Rectal smooth muscle tissue (tissue), 1 donor: ENCODE results near the gene SMIM38.

ENCODE experiments used
- H3K27ac ChIP-seq: one replicate; pipeline ENCODE4 v1.7.0; 2013; ENCODE audit warnings: low read depth, low read length, inconsistent platforms
- H3K27me3 ChIP-seq: one replicate; pipeline ENCODE4 v1.7.0; 2013; ENCODE audit warnings: low read length; ENCODE audit not compliant: control insufficient read depth, insufficient read depth
- H3K36me3 ChIP-seq: one replicate; pipeline ENCODE4 v1.7.0; 2013; ENCODE audit warnings: low read length; ENCODE audit not compliant: control insufficient read depth, insufficient read depth
- H3K4me1 ChIP-seq: one replicate; pipeline ENCODE4 v1.7.0; 2013; ENCODE audit warnings: low read length; ENCODE audit not compliant: control insufficient read depth, insufficient read depth
- H3K4me3 ChIP-seq: one replicate; pipeline ENCODE4 v1.7.0; 2013; ENCODE audit warnings: low read length
- H3K9ac ChIP-seq: one replicate; pipeline ENCODE4 v1.7.0; 2013; ENCODE audit warnings: low read length

The SMIM38 gene

DNA sequence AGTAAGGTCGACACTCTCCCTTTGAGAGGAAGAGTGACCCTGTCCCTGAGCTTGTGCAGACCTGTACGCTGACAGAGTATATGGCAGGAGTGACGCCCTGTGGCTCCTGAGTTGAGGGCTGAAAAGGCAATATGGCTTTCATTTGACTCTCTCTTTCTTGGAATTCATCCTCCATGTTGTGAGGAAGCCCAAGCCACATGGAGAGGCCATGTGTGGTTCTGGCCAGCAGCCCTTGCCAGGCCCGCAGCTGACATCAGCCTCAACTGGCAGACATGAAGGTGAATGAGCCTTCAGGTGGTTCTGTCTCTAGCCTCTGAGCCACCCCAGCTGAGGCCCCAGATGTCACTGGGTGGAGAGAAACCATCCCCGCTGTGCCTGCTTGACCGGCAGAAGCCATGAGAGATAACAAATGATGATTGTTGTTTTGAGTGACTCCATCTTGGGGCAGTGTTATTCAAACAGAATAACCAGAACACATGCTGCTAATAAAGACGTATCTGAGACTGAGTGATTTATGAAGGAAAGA, 31.9 kb downstream of the SMIM38 start:
- Histone ChIP-seq H3K4me3 (no peak overlapping the region), H3K27me3 (no peaks in the 10 kb centered on the region), H3K4me1 (no peaks in the 10 kb centered on the region), H3K36me3 (no peaks in the 10 kb centered on the region), H3K9ac (no peak overlapping the region), H3K27ac (no peak overlapping the region)

DNA sequence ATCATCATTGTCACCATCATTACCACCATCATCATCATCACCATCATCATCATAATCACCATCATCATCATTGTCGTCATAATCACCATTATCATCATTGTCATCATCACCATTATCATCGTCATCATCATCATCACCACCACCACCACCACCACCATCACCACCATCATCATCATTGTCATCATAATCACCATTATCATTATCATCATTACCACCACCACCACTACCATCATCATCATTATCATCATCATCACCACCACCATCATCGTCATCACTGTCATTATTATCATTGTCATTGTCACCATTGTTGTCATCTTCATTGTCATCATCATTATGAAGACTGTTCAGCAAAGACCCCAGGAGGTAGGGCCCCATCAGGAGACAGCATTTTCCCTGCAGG, 33.3 kb downstream of the SMIM38 start:
- Histone ChIP-seq H3K9ac (no peak overlapping the region), H3K27ac (no peak overlapping the region), H3K27me3 (no peaks in the 10 kb centered on the region), H3K36me3 (no peaks in the 10 kb centered on the region), H3K4me1 (no peaks in the 10 kb centered on the region), H3K4me3 (no peak overlapping the region)

DNA sequence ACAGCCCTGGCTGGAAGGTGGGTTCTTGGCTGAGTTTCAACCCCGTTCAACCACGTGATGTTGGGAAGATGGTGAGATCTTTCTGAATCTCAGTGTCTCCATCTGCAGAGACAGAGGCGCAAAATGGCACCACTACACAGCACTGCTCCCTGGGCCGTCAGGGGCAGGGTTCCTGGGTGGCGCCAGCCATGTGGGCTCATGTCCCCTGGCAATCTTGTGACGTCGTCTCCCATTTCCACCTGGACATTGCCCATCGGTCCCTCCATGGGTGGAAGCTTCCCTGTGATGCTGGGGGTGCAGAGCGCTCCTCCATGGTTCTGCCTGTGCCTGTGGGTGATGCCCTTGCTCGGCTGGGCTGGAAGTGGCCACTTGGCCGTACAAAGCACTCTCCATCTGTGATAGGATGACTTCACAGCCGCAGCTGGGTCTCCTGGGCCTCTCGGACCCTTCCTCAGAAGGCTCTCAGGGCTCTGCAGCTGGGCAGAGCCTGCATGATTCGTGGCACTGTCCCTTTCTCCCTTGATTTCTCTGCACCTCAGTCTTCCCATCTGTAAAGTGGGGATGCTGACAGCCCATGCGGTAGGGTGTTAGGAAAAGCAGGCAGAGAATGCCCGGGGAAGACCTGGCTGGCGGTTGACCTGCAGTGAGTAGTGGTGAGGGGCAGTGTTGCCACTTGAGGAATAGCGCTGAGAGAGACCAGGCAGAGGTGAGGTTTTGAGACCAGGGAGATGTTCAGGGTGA, 35.2 kb downstream of the SMIM38 start:
- Histone ChIP-seq H3K4me3 (no peak overlapping the region), H3K36me3 (no peaks in the 10 kb centered on the region), H3K27me3 (no peaks in the 10 kb centered on the region), H3K4me1 (no peaks in the 10 kb centered on the region), H3K9ac (no peak overlapping the region), H3K27ac (no peak overlapping the region)

DNA sequence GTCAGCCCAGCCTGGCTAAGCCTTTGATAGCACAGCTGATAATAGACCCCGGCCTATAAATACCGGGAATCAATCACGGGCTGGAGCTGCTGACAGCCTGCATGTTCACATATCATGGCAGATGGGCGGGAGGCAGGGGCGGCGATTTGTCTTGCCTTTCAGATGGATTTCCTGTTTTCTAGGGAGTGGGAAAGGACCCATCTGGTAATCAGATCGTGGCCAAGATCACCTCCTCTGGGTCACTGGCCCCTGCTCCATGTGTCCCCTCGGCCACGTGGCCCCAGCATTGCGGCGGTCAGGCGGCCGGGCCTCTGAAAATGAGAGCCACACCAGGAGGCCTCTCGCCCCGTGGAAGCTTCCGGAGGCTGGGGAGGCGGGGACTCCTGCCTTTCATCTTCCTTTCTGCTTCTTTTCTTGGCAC, 36.6 kb downstream of the SMIM38 start:
- H3K27ac ChIP-seq, result no peak overlapping the region

DNA sequence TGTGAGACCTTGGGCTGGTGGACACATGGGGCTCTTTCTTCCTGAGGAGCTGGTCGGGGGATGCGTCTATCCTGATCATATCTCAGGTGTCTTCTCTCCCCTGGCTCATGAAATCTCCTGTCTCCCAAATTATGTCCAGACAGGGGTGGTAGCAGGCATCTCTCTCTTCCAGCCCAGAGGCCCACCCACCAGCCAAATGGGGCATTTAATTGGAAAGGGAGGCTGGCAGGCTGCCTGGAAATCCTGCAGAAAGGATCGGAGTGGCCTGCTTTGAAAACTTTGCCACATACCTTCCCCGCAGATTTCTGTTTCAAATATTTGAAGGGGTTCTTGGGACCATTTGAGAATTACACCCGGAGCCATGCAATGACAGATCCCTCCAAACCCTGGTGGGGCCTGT, 37.4 kb downstream of the SMIM38 start:
- H3K4me1 ChIP-seq, result no peaks in the 10 kb centered on the region
- no peak overlapping the region for H3K27ac ChIP-seq
- H3K36me3 ChIP-seq, result no peaks in the 10 kb centered on the region
- H3K9ac ChIP-seq, result no peak overlapping the region
- H3K27me3 ChIP-seq, result no peaks in the 10 kb centered on the region
- no peak overlapping the region for H3K4me3 ChIP-seq

More for the DNA sequence above, 36.6 kb downstream of the SMIM38 start:
- no peaks in the 10 kb centered on the region for H3K36me3 ChIP-seq
- H3K27me3 ChIP-seq, result no peaks in the 10 kb centered on the region
- no peak overlapping the region for H3K9ac ChIP-seq
- H3K4me1 ChIP-seq, result no peaks in the 10 kb centered on the region
- H3K4me3 ChIP-seq, result no peak overlapping the region

DNA sequence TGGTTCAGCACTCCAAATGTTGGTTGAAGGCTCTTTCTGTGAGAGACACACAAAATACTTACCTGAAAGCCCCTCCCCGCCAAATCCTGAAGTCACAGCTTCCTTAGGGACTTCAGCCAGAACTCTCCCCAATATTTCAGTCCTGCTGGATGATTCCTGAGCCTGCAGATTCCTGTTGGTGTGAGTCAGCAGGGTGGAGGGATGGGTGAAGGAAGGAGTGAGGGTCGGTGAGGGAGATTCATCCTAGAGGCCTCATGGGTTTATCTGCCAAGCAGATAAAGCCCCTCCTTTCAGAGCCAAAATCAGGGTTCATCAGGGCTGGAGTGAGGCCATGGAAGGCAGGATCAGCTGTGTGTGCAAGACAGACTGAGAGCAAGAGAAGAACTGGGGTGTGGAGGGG, 37.9 kb downstream of the SMIM38 start:
- H3K9ac ChIP-seq, result no peak overlapping the region
- no peaks in the 10 kb centered on the region for H3K27me3 ChIP-seq
- H3K4me3 ChIP-seq, result no peak overlapping the region
- no peak overlapping the region for H3K27ac ChIP-seq
- no peaks in the 10 kb centered on the region for H3K36me3 ChIP-seq
- no peaks in the 10 kb centered on the region for H3K4me1 ChIP-seq

DNA sequence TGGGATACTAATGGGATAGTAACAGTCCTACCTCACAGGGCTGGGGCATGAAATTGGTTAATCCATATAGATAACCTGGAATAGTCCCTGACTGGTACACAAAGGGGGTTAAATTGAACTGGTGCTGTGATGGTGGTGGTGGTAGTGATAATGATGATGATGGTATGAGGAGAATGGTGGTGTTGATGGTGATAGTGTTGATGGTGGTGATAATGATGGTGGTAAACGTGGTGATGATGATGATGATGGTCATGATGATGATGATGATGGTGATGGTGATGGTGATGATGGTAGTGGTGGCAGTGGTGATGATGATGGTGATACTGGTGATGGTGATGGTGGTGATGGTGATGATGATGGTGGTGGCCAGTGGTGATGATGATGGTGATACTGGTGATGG, 38.7 kb downstream of the SMIM38 start:
- Histone ChIP-seq H3K9ac (no peak overlapping the region), H3K27me3 (no peaks in the 10 kb centered on the region), H3K4me3 (no peak overlapping the region), H3K36me3 (no peaks in the 10 kb centered on the region), H3K27ac (no peak overlapping the region), H3K4me1 (no peaks in the 10 kb centered on the region)

DNA sequence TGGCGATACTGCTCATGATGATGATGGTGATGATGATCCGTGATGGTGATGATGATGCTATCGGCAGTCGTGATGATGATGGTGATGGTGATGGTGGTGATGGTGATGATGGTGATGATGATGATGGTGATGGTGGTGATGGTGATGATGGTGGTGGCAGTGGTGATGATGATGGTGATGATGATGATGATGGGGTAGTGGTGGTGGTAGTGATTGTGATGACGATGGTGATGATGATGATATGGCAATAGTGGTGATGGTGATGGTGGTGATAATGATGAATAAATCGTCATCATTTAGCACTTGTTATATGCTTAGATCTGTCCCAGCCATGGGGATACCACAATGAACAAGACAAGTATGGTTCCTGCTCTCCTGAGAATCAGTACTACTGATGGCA, 39.2 kb downstream of the SMIM38 start:
- H3K4me3 ChIP-seq, result no peak overlapping the region
- H3K9ac ChIP-seq, result no peak overlapping the region
- no peak overlapping the region for H3K27ac ChIP-seq
- no peaks in the 10 kb centered on the region for H3K36me3 ChIP-seq
- no peaks in the 10 kb centered on the region for H3K27me3 ChIP-seq
- no peaks in the 10 kb centered on the region for H3K4me1 ChIP-seq

DNA sequence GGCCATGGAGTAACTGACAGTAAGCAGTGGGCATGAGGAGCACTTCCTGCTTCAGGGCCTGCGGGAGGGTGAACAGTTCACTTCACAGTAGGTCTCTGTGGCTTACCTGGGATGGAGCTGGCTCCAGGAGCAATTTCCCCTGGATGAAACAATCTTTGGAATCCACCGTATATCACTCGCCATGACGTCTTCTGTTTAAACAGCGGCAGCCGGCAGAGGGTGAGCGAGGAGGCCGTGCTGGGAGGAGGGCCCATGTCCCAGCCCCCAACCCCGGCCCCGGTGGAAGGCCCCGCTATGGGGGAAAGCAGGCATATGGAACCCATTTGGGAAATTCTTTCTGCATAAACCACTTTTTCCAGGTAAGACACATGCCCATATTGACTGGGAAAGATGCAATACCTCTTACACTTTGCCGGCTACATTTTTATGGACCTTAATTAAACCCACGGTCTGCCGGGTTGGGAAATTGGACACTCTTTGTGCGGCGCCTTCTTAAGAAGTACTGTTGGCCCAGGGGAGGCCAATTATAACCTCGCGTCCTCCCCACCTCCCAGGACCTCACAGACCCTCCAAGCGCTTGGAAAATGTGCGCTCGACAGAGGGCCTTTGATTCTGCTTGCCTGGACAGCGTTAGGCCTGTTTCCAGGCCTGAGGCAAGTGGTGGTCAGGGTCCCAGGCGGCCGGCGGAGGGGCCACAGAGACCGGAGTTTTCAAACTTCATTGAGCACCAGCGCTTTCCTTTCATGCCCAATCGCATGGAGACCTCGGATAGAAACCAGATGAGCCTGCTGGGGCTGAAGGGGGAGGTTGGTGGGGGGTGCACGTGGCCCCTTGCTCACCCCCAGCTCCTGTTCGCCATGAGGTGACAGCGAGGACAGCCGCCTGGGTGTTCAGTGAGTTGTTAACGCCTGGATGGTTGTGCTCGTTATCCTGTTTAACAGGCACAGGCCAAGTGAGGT, 40.4 kb downstream of the SMIM38 start:
- Histone ChIP-seq H3K36me3 (no peaks in the 10 kb centered on the region), H3K4me3 (no peak overlapping the region), H3K9ac (no peak overlapping the region), H3K4me1 (no peaks in the 10 kb centered on the region), H3K27ac (no peak overlapping the region), H3K27me3 (no peaks in the 10 kb centered on the region)

DNA sequence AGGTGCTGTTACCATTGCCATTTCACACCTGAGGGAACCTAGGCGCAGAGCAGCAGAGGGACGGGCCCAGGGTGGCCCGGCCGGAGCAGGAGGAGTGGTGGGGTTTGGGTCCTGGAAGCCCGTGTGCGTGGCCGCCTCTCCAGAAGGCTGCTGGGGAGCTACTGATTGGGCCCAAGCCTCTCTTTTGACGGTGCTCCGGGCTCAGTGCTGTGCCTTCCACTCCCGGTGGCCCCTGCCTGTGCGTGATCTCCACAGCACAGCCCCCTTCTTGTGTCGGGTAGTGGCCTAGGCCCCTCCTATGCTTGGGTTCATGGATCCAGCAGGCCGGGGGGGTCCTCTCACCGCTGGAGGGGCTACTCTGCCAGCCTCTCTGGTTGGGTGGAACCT, 41.0 kb downstream of the SMIM38 start:
- H3K27ac ChIP-seq, result no peak overlapping the region
- no peaks in the 10 kb centered on the region for H3K27me3 ChIP-seq
- H3K36me3 ChIP-seq, result no peaks in the 10 kb centered on the region
- H3K9ac ChIP-seq, result no peak overlapping the region
- H3K4me3 ChIP-seq, result no peak overlapping the region
- H3K4me1 ChIP-seq, result no peaks in the 10 kb centered on the region

DNA sequence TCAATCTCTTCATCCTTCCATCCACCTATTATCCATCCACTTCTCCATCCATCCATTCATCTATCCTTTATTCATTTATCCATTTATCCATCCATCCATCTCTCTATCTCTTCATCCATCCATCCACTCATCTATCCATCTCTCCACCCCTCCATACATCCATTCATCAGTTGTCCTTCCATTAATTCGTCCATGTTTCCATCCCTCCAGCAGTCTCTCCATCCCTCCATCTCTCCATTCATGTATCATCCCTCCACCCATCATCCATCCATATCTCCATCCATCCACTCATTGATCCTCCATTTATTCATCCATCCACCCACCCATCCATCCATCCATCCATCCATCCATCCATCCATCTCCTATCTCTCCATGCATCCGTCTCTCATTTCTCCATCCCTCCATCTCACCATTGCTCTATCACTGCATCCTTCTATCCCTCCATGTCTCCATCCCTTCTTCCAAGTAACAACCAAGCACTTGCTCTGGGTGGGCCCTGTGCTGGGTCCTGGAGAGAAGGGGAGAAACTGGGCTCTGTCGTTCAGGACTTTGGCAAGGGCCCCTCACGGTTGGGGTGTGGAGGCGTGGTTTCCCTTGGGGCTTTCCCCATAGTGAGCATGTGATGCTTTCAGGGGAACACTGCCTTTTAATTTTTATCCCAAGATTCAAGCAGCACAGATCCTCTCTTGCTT, 43.3 kb downstream of the SMIM38 start:
- Histone ChIP-seq H3K27ac (no peak overlapping the region), H3K4me3 (no peak overlapping the region), H3K36me3 (no peaks in the 10 kb centered on the region), H3K4me1 (no peaks in the 10 kb centered on the region), H3K9ac (no peak overlapping the region), H3K27me3 (no peaks in the 10 kb centered on the region)

DNA sequence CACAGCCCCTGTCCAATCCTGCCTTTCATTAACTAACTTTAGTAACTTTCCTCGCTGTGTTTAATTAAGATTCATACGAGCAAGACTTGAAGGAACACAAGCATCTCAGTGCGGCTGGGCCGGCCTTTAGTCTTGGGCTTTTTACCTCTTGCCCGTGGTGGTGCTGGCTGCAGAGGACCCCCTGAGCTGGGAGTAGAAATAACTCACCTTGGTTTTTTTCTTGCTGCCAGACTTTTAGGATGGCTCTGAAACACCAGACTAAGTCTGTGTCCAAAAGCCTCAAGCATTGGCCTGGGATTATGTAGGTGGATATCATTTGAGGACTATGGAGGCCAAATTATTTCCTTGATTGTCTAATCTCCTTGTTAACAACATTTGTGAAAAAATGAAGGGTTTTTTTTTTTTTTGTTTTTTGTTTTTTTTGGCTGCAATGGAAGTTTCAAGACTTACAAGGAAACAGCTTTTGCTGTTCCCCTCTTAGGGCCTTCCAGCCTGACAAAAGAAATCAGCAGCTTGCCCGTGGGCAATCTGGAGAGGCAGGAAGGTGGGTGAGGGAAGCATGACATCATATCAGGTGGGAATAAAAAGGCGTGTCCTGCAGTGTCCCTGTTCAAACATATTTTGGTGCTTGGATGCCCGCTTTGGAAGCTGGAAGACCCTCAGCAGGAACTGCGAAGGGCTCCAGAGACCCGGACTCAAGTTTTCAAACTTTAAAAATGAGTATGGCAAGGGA, 44.0 kb downstream of the SMIM38 start:
- no peak overlapping the region for H3K27ac ChIP-seq
- H3K27me3 ChIP-seq, result no peaks in the 10 kb centered on the region
- no peak overlapping the region for H3K4me3 ChIP-seq

More for the DNA sequence above, 44.0 kb downstream of the SMIM38 start:
- Histone ChIP-seq H3K36me3 (no peaks in the 10 kb centered on the region), H3K9ac (no peak overlapping the region), H3K4me1 (no peaks in the 10 kb centered on the region)
